ENCODE results near the gene GTF3C5.
A peak's percentile ranks its signal among the peaks of the same experiment; 100 is the strongest.
"Not testable (repeated sequence)": the region's sequence is repeated elsewhere in the genome, so short reads cannot be mapped to it uniquely, and the experiment has no call there.

GTF3C5 gene, protein sequence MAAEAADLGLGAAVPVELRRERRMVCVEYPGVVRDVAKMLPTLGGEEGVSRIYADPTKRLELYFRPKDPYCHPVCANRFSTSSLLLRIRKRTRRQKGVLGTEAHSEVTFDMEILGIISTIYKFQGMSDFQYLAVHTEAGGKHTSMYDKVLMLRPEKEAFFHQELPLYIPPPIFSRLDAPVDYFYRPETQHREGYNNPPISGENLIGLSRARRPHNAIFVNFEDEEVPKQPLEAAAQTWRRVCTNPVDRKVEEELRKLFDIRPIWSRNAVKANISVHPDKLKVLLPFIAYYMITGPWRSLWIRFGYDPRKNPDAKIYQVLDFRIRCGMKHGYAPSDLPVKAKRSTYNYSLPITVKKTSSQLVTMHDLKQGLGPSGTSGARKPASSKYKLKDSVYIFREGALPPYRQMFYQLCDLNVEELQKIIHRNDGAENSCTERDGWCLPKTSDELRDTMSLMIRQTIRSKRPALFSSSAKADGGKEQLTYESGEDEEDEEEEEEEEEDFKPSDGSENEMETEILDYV

DNA sequence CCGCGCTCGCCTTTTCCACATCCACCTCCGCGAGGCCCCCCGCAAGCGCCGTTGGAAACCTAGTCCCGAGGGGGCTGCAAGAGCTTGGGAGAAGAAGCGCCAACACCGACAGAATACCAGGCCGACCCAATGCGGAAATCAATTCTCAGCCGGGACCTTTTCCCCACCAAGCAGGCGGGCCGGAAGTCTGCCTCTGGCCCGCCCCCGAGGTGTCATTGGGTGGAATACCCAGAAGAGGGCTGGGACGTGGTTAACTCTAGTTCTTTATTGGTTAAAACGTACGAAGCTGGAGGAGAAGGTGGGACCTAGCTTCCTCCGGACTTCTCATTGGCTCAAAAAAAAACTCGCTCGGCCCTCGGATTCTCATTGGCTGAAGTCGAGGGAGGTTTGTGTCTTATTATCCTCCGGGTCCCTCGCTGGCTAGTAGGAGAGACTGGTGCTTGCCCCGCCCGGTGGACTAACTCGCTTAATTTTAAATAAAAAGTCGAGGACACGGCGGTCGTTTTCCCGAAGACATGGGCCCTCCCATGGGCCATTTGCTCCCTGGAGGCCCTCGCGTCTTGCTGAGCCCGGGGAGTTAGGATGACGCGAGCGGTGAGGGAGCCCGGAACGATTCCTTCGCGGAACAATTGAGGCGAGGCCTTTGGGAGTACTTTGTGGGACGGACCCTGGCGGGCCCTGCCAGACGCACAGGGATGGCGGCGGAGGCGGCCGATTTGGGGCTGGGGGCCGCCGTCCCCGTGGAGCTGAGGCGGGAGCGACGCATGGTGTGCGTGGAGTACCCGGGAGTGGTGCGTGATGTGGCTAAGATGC lies at the start of gene GTF3C5:
GTF3C5 (plus strand) TSS at position 681 of the 813 bp plus-strand sequence; CDS start at position 696, 15 bp downstream.
- DNase-seq (ENCODE audit: low read depth in 3 of 3), result peak; percentile 80 to 89 (median 86)

DNA sequence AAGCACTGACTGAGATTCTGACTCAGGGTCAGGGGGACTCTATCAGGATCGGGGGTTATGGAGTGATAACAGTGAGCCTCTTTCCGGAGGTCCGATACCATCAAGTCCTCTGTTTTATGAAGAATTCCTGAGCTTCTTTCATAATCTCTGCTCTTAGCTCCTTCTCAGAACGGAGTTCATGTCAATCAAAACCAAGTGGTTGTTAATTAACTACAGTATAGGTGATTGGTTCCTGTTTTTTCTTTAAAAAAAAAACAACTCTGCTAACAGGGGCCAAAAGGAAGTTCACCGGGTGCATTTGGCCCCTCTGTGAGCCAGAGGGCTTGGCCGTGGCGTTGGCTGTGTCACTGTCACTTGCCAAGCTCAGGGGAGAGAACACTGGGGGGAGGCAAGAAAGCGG lies 48.3 kb upstream of the GTF3C5 start:
- no peak for DNase-seq (ENCODE audit: low read depth in 3 of 3)

DNA sequence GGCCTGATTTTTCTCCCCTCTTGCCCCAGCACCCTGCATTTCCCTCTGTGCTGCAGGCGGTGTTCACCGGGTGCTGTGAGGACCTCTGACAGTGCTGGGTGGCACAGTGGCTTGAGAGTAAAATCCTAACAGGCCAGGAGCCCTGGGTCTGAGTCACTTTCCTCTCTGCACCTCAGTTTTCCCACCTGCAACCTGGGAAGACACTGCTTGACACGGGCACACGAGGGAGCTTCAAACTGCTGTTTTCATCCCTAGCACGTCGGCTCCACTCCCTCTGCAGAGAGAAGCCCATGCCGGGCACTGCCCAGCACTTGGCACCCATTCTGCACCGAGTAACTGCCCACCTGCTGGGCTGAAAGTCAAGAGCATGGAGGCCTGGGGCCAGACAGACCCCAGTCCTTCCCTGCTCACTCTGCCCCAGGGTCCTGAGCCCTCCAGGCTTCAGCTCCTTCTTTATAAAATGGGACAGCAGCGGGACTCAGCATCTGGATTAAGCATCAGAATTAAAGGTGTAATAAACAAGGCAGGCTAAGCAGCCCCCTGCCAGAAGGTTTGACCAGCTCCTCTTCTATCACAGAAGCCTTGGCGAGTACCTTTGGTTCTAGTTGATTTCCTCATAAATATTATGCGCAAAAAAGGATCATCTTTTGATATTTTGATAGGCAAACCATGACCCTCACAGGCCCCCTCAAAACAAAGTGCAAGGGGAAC lies 47.2 kb upstream of the GTF3C5 start:
- no peak for DNase-seq (ENCODE audit: low read depth in 3 of 3)

DNA sequence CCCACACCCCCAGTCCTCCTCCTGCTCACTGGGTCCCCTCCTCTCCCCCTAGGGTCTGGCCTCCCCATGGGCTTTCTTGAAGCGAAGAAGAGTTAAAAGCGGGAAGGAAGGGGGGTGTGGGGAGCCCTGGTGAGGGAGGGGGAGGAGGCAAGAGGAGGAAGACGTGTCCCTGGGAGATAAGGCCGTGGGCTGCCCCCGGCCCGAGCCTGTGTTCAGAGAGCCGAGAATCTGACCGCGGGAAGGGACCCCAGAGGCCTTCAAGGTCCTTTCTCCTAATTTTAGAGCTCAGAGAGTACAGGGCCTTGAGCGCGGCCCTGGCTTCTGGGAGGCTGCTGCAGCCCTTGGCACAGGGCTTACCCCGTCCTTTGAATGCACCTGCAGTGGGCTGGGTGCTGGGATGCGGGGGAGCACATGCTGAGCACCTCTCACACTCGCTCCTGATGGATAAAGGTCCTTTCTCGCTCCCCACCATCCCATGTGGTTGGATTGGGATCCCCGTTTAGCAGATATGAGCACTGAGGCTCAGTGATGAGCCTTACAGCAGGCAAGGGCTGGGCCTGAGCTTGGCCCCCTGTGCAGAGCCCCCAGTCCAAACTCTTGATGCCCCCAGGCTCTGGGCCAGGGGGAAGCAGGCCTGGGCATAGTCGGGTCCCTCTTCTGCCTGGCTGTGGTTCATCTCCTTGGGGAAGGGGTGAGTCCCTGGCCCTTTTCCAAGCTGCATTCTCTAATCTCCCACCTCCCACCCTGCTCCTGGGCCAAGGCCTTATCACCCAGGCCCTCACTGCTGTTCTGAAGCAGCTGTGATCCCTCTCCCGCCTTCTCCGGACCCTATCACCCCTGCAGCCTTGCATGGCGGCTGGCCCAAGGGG lies 46.4 kb upstream of the GTF3C5 start:
- DNase-seq (ENCODE audit: low read depth in 3 of 3), result no peak

DNA sequence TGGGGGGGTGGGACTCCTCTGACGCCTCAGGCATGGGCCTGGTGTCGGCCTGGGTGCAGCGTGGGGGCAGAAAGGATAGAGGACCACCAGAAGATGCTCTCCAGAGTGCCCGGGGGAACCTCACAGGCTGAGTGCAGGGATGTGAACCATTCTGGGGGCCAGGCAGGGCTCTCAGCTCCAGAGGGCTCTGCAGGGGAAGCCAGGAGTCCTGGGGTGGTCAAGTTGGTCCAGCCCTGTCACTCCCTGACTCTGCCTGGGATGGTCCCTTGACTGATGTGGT lies 45.8 kb upstream of the GTF3C5 start:
- no peak for DNase-seq (ENCODE audit: low read depth in 3 of 3)

DNA sequence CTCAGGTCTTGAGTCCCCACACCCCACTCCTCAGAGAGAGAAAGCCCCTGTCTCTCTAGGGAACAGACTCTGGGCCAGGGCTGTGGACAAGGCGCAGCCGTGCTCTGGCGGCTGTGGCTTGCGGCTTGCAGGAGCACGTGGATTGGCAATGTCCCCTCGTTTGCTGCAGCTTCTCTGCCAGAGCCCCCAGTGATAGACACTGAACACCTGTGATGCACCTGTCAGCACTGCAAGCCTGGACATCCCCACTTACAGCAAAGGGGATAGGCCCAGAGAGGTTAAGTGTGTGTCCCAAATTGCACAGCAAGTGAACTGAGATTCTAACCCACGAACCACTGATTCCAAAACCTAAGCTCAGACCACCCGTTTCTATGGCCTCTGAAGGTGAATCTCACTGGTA lies 45.3 kb upstream of the GTF3C5 start:
- DNase-seq (ENCODE audit: low read depth in 3 of 3), result no peak

DNA sequence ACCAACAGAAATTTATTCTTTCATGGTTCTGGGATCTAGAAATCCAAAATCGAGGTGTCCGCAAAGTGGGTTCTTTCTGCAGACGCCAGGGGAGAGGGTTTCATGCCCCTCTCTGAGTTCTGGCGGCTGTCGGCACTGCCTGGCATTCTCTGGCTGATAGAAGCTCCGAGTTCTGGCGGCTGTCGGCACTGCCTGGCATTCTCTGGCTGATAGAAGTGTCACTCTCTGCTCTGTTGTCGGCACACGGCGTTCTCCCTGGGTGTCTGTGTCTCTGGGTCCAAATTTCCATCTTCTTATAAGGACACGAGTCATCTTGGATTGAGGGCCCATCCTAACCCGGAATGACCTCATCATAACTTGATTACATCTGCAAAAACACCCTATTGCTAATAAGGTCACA lies 44.7 kb upstream of the GTF3C5 start:
- no peak for DNase-seq (ENCODE audit: low read depth in 3 of 3)

DNA sequence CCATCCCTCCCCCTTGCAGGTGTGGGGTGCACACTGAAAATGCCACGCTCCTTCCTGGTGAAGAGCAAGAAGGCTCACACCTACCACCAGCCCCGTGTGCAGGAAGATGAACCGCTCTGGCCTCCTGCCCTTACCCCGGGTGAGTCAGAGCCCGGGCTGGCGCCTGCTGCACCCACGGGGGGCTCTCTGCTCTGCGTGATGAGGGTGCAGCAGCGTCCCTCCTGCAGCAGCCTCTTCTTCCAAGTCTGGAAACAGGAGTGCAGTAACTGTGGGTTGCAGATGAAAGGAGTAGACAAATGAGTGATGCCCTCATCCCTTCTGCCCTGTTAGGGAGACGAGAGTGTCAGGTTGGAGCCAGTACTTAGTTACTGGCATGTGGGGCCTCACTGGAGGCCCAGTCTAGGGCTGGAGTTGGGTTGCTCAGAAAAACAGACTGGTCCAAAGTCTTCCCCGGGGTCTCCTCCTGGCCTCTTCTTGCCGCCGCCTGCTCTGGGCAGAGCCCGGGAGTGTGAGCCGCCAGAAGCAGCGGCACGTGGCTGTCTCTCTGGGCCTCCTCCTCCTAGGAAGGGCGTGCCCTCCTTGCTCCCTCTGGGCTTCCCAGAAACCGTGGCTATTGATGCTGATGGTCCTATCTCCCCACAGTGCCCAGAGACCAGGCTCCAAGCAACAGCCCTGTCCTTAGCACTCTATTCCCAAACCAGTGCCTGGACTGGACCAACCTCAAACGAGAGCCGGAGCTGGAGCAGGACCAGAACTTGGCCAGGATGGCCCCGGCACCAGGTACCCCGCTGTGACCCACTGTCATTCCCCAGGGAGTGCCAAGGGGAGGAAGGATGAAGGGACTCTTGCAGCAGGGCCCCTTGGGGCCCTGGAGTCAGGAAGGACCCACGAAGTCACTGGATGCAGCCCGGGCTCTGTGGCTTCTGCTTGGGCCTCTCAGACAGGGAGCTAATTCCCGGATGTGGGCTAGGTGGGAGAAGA lies 43.9 kb upstream of the GTF3C5 start:
- DNase-seq (ENCODE audit: low read depth in 3 of 3), result no peak

DNA sequence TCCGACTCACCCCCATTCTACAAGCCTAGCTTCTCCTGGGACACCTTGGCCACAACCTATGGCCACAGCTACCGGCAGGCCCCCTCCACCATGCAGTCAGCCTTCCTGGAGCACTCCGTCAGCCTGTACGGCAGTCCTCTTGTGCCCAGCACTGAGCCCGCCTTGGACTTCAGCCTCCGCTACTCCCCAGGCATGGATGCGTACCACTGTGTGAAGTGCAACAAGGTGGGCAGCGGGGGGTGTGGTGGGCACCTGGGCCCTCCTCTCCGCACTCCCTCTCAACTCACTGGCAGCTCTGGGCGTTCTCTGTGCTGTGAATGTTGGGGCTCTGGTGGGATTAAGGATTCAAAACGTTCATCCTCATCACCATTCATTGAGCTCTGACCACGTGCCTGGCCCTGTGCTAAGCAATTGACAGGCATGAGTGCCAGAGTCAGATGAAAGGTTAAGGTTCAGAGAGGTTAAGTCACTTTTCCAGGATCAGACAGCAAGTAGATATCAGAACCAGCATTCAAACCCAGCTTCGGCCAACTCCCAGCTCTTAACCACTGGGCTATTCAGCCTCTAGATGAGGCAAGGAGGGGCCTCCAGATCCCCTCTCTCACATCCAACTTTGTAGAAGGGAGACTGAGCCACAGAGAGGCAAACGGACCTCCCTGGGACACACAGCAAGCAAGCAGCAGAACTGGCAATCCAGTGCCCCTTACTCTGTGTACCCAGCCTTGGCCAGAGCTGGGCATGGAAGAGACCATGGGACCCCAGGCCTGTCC lies 42.4 kb upstream of the GTF3C5 start:
- DNase-seq (ENCODE audit: low read depth in 3 of 3), result no peak

DNA sequence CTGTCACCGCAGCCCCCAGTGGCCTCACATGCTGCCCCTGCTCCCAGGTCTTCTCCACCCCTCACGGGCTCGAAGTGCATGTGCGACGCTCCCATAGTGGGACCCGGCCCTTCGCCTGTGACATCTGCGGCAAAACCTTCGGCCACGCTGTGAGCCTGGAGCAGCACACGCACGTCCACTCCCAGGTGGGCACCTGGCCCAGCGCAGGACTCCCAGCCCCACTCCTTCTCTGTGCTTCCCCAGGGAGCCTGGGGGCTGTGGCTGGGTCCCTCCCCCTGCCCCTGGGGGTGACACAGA lies 41.8 kb upstream of the GTF3C5 start:
- DNase-seq (ENCODE audit: low read depth in 3 of 3), result no peak

DNA sequence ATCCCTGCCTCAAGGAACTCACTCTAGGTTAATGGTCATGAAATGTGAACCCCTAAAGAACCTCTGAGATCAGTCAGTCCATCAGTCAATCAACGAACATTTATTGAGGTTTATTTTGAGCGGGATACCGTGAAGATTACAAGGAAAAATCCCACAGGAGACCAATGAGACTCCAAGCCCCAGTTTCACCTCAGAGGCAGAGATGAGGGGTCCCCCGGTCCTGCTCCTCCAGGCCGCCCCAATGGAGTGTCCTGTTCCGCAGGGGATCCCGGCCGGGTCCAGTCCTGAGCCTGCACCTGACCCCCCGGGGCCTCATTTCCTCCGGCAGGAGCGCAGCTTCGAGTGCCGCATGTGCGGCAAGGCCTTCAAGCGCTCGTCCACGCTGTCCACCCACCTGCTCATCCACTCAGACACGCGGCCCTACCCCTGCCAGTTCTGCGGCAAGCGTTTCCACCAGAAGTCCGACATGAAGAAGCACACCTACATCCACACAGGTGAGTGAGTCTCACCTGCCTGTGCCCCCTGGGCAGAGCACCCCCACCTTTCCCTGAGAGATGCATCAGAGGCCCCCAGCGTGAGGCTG lies 41.3 kb upstream of the GTF3C5 start:
- DNase-seq (ENCODE audit: low read depth in 3 of 3), result no peak

DNA sequence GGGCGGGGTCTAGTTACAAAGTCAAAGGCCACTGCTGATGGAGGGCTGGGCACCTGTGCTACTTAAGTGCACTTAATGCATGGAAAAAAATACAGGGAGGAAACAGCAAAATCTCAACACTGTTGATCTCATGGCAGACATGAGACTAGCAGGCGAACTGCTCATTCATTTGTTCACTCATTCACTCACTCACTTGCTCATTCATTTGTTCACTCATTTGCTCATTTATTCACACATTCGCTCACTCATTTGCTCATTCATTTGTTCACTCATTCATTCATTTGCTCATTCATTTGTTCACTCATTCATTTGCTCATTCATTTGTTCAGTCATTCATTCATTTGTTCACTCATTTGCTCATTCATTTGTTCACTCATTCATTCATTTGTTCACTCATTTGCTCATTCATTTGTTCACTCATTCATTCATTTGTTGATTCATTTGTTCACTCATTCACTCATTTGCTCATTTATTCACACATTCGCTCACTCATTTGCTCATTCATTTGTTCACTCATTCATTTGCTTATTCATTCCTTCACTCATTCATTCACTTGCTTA lies 40.7 kb upstream of the GTF3C5 start:
- not testable (repeated sequence) for DNase-seq (ENCODE audit: low read depth in 3 of 3)

DNA sequence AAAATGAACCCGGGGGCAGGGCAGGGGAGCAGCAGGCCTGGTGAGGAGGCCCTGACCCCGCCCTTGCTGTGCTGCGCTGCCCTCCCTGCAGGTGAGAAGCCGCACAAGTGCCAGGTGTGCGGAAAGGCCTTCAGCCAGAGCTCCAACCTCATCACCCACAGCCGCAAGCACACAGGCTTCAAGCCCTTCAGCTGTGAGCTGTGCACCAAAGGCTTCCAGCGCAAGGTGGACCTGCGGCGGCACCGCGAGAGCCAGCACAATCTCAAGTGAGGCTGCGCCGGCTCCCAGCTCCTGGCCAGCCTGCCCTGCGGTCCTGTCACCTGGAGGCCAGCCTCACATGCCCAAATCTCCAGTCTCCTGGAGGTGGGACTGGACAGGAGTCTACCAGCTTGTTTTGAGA lies 40.0 kb upstream of the GTF3C5 start:
- DNase-seq (ENCODE audit: low read depth in 3 of 3), result no peak

DNA sequence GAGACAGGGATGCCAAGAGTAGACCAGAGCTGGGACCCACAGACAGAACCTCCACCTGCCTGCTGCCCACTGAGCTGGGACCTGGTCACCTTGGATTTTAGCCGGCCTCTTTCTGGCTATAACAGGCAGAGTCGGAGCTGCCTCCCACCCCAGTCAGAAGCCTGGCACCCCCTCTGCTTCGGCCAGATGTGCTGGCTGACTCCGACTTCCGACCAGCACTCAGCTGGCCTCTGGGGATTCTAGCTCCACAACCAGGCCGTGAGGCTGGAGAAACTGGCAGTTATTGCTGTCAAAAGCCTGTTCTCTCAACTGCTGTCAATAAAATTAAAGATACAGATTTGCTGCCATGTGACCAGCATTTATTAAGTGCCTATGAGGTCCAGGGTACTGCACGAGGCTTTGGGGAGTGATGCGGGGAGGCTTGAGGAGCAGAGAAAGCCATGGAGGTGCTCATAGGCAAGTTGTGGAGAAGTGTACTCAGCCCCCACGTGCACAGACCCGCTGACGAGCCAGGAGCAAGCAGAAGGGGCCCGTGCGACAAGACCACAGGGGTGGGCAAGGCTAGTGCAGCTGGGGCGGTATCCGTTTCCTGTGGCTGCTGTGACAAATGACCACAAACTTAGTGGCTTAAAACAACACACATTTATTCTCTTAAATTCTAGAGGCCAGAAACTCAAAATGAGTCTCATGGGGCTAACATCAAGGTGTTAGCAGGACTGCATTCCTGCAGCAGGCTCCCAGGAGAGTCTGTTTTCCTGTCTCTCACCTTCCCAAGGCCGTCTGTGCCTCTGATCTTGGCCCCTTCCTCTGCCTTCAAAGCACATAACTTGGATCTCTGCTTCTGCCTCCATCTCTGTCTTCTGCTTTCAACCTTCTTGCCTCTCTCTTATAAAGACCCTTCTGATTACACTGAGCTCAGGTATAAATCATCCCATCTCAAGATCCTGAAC lies 39.2 kb upstream of the GTF3C5 start:
- DNase-seq (ENCODE audit: low read depth in 3 of 3), result no peak

DNA sequence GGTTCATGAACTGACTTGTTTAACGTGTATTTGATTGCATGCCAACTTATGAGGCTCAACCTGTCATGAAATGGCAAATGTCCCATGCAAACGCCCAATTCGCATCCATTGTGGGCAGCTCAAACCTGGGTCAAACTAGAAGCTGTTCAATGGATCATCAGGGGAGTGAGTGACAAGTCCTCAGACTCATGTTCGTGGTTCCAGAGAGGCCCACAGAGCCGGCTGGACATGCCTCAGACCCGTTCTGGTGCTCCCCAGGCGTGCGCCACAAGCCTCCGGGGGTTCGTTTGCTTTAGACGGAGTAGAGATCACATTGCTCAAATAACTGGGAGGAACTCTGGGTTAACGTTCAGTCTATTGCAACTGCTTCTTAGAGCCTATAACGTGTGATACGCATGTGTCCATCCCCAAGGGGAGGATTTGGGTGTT lies 37.3 kb upstream of the GTF3C5 start:
- no peak for DNase-seq (ENCODE audit: low read depth in 3 of 3)

DNA sequence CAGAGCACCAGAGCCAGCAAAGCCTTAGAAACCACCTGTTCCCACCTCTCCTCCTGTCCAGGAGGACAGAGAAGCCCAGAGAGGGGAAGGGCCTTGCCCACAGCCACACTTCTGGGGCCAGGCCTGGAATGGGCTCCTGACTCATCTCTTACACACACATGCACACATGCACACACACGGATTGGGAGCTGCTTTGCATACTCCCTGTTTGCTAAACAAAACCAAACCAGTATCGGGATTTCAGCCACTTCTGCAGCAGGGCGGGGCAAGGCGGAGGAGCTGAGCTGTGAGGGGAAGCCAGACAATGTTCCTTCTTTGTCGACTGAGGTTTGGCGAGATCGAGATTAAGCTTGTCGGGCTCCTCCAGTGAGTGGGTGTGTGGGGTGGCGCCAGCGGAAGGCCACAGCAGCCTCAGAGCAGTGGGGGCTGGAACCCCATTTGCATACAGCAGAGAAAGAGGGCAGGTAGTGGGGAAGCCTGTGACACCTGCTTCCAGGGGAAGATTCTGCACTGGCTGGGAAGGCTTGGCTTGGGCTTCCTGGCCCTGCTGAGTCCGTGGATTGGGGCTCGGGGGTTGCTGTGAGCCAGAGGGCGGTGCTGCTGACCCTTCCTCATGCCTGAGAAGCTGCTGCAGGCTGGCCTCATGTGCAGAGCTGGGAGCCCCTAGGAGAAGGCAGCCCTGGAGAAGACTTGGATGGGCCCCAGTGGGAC lies 36.2 kb upstream of the GTF3C5 start:
- DNase-seq (ENCODE audit: low read depth in 3 of 3), result no peak

DNA sequence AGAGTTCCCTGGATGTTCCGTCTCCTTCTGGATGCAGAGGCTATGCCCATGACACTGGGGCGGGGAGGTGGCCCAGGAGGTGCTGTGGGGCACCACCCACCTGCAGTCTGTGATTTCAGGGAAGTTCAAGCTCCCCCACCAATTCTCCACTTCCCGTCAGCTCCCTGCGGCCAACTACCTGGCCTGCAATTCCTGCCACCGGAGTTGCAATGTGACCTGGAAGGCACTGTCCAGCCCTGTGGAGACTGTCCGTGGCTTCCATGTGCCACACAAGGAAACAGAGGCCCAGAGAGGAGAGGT lies 35.7 kb upstream of the GTF3C5 start:
- no peak for DNase-seq (ENCODE audit: low read depth in 3 of 3)
